Measurements from ENCODE around the gene PDE4D. TPM values are rescaled to one million over a fixed set of nuclear protein-coding genes. Genes with fewer than 3 reads are reported as not detected.
A peak's percentile ranks its signal among the peaks of the same experiment; 100 is the strongest.
"Not testable (repeated sequence)": the region's sequence is repeated elsewhere in the genome, so short reads cannot be mapped to it uniquely, and the experiment has no call there.

The PDE4D gene
- total RNA-seq, 1 experiment from 2014 or later, result 3.6 TPM

GRCh38 chr5:59303289-59303716 is 590.2 kb downstream of the PDE4D start:
- H2AFZ ChIP-seq (ENCODE audit: low read length); POLR2A ChIA-PET (ENCODE audit: unreplicated experiment); H3K9me3 ChIP-seq (ENCODE audit: low read length); H3K4me1 ChIP-seq (ENCODE audit: insufficient read depth, low read length); ATAC-seq; H3K9ac ChIP-seq (ENCODE audit: low read length); H3K36me3 ChIP-seq (ENCODE audit: low read depth, low read length); H3K4me2 ChIP-seq (ENCODE audit: low read length); H3K79me2 ChIP-seq (ENCODE audit: low read length); H4K20me1 ChIP-seq (ENCODE audit: low read length); H3K27me3 ChIP-seq (ENCODE audit: low read length); BruUV-seq (replicated peaks); H3K4me3 ChIP-seq (ENCODE audit: low read length); H3F3A ChIP-seq (ENCODE audit: low read length, unreplicated experiment); CTCF ChIA-PET; H3K9me2 ChIP-seq (replicated peaks; ENCODE audit: low read length): not testable (repeated sequence)
- peak; percentile 42 for DNase-seq
- intact Hi-C loops (cut with micrococcal nuclease), result loop anchor here (2.0 kb wide), 1 partner anchor 57 kb away; no protein-coding TSS in a partner anchor
- peak overlapping the region; percentile 56 for H3K27ac ChIP-seq (ENCODE audit: low read length)

- H3K4me2 ChIP-seq (ENCODE audit: low read length); H3K36me3 ChIP-seq (ENCODE audit: low read depth, low read length); H3K79me2 ChIP-seq (ENCODE audit: low read length); DNase-seq; H3K9me3 ChIP-seq (ENCODE audit: low read length); H3K27me3 ChIP-seq (ENCODE audit: low read length); H3K9ac ChIP-seq (ENCODE audit: low read length); H2AFZ ChIP-seq (ENCODE audit: low read length); H4K20me1 ChIP-seq (ENCODE audit: low read length); ATAC-seq; H3K9me2 ChIP-seq (replicated peaks; ENCODE audit: low read length); POLR2A ChIA-PET (ENCODE audit: unreplicated experiment); H3F3A ChIP-seq (ENCODE audit: low read length, unreplicated experiment); BruUV-seq (replicated peaks); CTCF ChIA-PET; H3K4me1 ChIP-seq (ENCODE audit: insufficient read depth, low read length); H3K4me3 ChIP-seq (ENCODE audit: low read length): not testable (repeated sequence)
- intact Hi-C loops (cut with micrococcal nuclease), result loop anchor here (2.0 kb wide), 1 partner anchor 56 kb away; no protein-coding TSS in a partner anchor
- peak overlapping the region; percentile 41 for H3K27ac ChIP-seq (ENCODE audit: low read length)
Measured at GRCh38 chr5:59302509-59302908, 591.0 kb downstream of the PDE4D start.

- Histone ChIP-seq H3K4me3 (ENCODE audit: low read length) (no peak overlapping the region), H2AFZ (ENCODE audit: low read length) (no peak overlapping the region), H3F3A (ENCODE audit: low read length, unreplicated experiment) (no peaks in the 10 kb centered on the region), H4K20me1 (ENCODE audit: low read length) (no peaks in the 10 kb centered on the region), H3K36me3 (ENCODE audit: low read depth, low read length) (no peaks in the 10 kb centered on the region), H3K79me2 (ENCODE audit: low read length) (no peaks in the 10 kb centered on the region), H3K27ac (ENCODE audit: low read length) (no peak overlapping the region), H3K27me3 (ENCODE audit: low read length) (no peaks in the 10 kb centered on the region), H3K9me3 (ENCODE audit: low read length) (no peaks in the 10 kb centered on the region), H3K4me2 (ENCODE audit: low read length) (no peak overlapping the region), H3K9me2 (replicated peaks; ENCODE audit: low read length) (no peaks in the 10 kb centered on the region), H3K4me1 (ENCODE audit: insufficient read depth, low read length) (no peaks in the 10 kb centered on the region), H3K9ac (ENCODE audit: low read length) (no peak overlapping the region)
- intact Hi-C loops (cut with micrococcal nuclease), result loop anchor here (2.0 kb wide), 1 partner anchor 55 kb away; no protein-coding TSS in a partner anchor
- TF ChIP-seq EZH2phosphoT487 (IDR thresholded peaks at IDR 0.05; ENCODE audit: borderline replicate concordance, low read length), result no peak
- no peak for TF ChIP-seq EZH2 (IDR thresholded peaks at IDR 0.05; ENCODE audit: low read length, unreplicated experiment)
- no peak for TF ChIP-seq CTCF (conservative IDR thresholded peaks at IDR 0.05; ENCODE audit: low read depth, low read length)
- no TSS peak for BruUV-seq (replicated peaks)
- no peak for DNase-seq
- ATAC-seq, result no peak
- POLR2A ChIA-PET (ENCODE audit: unreplicated experiment), result no interaction called here
- CTCF ChIA-PET, result no interaction called here
Measured at GRCh38 chr5:59301727-59302126, 591.8 kb downstream of the PDE4D start.

GRCh38 chr5:59300930-59301329 is 592.6 kb downstream of the PDE4D start:
- H3K9ac ChIP-seq (ENCODE audit: low read length), result no peak overlapping the region

More at GRCh38 chr5:59300930-59301329, 592.6 kb downstream of the PDE4D start:
- no peak overlapping the region for H2AFZ ChIP-seq (ENCODE audit: low read length)
- CTCF ChIA-PET, result no interaction called here
- H4K20me1 ChIP-seq (ENCODE audit: low read length), result no peaks in the 10 kb centered on the region
- H3K9me3 ChIP-seq (ENCODE audit: low read length), result no peaks in the 10 kb centered on the region
- H3K27me3 ChIP-seq (ENCODE audit: low read length), result no peaks in the 10 kb centered on the region
- BruUV-seq (replicated peaks), result no TSS peak
- H3K4me3 ChIP-seq (ENCODE audit: low read length), result no peak overlapping the region
- no peaks in the 10 kb centered on the region for H3K36me3 ChIP-seq (ENCODE audit: low read depth, low read length)
- no peaks in the 10 kb centered on the region for H3F3A ChIP-seq (ENCODE audit: low read length, unreplicated experiment)
- no peak overlapping the region for H3K27ac ChIP-seq (ENCODE audit: low read length)
- POLR2A ChIA-PET (ENCODE audit: unreplicated experiment), result no interaction called here
- DNase-seq, result no peak
- no peak overlapping the region for H3K4me2 ChIP-seq (ENCODE audit: low read length)
- no peaks in the 10 kb centered on the region for H3K4me1 ChIP-seq (ENCODE audit: insufficient read depth, low read length)
- no peaks in the 10 kb centered on the region for H3K9me2 ChIP-seq (replicated peaks; ENCODE audit: low read length)
- no peak; the same call in 1 of the 2 replicates for ATAC-seq
- intact Hi-C loops (cut with micrococcal nuclease), result no loop called here
- no peak for TF ChIP-seq EZH2phosphoT487 (IDR thresholded peaks at IDR 0.05; ENCODE audit: borderline replicate concordance, low read length)
- TF ChIP-seq EZH2 (IDR thresholded peaks at IDR 0.05; ENCODE audit: low read length, unreplicated experiment), result no peak
- no peaks in the 10 kb centered on the region for H3K79me2 ChIP-seq (ENCODE audit: low read length)
